Hematopoietic multipotent progenitor cell treated with erythropoietin and hydrocortisone succinate and interleukin-3 and kit ligand, for 8 days (in vitro differentiated cells): ENCODE results near the gene ZMYND12.

ENCODE experiments used
- DNase-seq: peaks from one replicate; pipeline ENCODE4 v3.0.0-alpha.2; 2015

ZMYND12 gene

DNA sequence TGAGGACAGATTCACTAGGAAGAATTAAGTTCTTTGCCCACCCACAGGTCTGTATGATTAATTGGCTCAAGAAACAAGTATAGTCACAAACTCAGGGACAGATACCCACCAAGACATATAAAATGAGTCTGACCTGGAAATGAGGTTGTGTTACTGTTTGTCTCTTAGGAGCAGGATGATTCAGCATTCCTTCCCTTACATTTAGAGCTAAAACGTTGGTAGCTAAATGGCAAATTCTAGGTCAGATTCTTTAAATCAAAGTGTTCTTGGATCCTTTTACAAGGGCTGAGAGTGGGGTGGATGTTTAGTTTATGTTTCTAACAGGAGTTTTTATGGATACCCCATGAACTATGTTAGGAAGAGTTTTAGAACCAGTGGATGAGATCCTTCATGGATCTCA, 70.5 kb downstream of the ZMYND12 start:
- DNase-seq: no peak

DNA sequence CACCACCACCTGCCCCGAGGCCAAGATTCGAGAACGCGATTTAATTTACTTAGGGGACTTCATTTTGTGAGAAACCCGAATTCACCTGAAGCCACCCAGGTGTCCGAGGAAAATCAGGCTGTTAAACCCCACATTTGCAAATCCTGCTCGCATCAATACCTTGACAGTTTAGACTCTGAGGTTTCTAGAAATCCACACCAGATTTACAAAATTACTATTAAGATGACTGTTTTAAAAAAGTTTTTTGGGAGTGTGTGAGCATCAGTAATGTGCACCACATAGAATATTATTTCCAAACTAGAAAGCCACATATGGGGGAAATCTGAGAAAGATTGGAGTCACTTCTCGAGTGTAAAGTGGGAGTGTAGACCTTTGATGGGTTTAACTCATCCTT, 74.5 kb downstream of the ZMYND12 start:
- DNase-seq: no peak

DNA sequence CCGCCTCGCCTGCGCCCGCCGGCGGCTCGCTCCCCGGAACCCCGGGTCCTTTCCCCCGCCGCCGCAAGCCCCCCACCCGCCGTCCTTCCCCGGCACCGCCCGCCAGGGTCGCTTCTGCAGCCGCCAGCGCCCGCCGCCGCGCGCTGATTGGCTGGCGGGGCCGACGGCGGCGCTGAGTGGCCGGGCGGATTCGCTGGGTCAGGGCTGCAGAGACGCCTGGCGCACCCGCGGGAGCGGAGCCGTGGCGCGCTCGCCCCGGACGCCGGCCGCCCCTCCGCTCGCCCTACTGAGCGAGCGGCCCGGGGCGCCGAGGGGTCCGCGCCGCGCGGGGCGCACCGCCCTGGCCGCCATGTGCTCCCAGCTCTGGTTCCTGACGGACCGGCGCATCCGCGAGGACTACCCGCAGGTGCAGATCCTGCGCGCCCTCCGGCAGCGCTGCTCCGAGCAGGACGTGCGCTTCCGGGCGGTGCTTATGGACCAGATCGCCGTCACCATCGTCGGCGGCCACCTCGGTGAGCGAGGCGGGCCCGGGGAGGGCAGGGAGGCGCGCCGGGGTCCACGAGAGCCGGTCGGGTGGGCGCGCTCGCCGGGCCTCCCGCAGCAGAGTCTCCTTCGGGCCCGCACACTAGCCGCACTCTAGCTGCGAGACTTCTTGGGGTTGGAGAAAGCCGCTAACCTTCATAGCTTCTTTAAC, 75.1 kb downstream of the ZMYND12 start, which contains the start of gene RIMKLA:
Gene RIMKLA (plus strand): TSS at position 207 of the 694 bp plus-strand sequence. CDS start 143 bp downstream, at position 350.
- peak; percentile 27 for DNase-seq
